ENCODE measurements around the gene TMEM151A.
"Not testable (repeated sequence)": the region's sequence is repeated elsewhere in the genome, so short reads cannot be mapped to it uniquely, and the experiment has no call there.

The TMEM151A gene

DNA sequence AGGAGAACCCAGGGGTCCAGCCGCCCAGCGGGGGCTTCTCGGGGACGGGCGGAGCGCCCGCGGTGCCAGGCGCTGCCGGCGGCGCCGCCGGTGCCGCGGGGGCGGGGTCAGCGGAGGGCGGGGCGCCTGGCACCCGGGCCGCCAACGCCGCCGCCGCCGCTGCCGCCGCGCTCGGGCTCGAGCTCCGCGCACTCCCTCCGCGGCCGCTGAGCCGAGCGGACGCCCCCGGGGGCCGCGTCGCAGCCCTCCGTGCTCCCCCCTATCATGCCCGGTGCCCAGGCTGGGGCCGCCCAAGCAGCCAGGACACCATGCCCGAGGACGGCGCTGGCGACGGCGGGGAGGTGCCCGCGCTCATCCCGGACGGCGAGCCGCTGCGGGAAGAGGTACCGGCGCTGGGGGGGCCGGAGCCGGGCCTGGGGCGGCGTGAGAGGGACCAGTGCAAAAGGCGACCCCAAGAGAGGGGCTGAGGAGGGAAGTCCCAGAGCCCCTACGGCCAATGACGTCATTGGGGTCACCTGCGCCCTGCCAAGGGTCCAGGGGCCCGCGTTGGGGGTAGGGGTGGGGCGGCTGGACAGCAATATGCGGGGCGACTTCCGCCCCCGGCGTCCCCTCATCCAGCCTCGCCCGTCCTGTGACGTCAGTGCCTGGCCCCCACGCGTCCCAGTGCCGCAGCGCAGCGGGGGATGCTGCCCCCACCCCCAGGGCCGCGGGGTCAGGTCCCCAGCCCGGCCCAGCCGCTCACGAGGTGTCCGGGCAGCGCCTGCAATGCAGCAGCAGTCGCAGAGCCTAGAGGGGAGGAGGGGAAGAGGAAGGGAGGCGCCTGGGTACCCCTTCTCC is at the start of gene TMEM151A:
TSS of gene TMEM151A (plus strand) at position 189 of the 837 bp plus-strand sequence. CDS start at position 309, 120 bp downstream.
- Mint-ChIP-seq H3K9me3 (no peaks in the 10 kb centered on the region), H3K36me3 (peaks cover 21% of the 10 kb centered on the region), H3K4me1 (peaks cover 52% of the 10 kb centered on the region), H3K27ac (peak within 1 kb of the TSS; percentile 15), H3K4me3 (peak within 1 kb of the TSS; percentile 88)
- no peak for ATAC-seq
- no peak for DNase-seq (ENCODE audit: low spot score in 2 of 2)

GRCh38 chr11:66242095-66242765 is 49.5 kb upstream of the TMEM151A start:
- DNase-seq (ENCODE audit: low spot score in 2 of 2): no peak
- H3K9me3 Mint-ChIP-seq: no peaks in the 10 kb centered on the region
- ATAC-seq: no peak
- peak overlapping the region; percentile 79 for H3K27ac Mint-ChIP-seq
- peaks cover 84% of the 10 kb centered on the region for H3K36me3 Mint-ChIP-seq
- no peaks in the 10 kb centered on the region for H3K4me1 Mint-ChIP-seq
- no peak overlapping the region for H3K4me3 Mint-ChIP-seq

DNA sequence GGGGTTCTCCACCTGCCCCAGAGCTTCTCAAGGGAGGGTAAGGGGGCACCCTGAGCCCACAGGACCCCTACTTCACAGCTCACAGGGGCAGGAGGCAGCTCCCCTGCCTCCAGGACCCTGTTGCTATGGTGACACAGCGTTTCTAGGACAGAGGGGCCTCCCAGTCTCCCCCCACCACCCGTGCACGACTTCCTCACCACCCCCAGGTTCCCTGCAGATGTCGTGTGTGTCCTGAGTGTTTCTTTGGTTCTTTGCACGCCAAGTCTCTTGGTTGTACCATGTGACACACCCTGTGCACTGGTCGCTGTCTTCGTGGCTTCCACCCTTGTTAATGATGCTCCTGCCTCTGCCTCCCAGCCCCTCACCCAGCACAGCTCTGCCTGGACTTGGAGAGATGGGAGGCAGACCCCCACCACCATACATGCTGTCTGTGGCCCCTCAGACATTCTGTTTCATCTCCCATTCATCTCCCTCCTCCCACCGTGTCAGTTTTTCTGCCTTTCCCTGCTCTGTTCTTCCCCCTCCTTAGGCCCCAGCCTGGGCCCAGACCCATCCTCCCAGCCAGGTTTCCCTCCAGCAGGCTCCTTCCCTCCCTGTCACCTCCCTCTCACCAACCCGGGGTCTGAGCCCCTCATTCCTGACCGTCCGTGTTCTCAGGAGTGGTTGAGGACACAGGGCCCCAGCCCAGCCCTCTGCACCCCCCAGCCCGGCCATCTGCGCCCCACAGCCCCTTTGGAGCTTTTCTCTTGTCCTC is 47.7 kb upstream of the TMEM151A start:
- ATAC-seq: no peak
- H3K27ac Mint-ChIP-seq: peak overlapping the region; percentile 92
- H3K4me3 Mint-ChIP-seq: no peak overlapping the region

DNA sequence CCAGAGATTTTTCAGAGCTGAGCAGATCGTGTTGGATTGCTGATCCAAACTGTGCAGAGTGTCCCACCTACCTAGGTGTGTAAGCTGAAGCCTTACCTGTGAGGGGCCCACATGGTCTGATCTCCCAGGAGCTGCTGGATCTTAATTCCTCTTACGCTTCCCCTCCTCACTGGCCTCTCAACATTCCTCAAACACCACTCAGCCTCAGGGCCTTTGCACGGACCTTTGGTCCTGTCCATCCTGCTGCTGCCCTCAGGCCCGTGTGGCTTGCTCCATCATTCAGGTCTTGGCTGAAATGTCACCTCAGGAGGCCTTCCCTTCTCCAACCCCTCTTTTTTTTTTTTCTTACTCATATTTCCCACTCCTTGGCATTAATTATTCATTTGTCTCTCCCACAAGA is 44.4 kb upstream of the TMEM151A start:
- Mint-ChIP-seq H3K27ac (peak overlapping the region; percentile 56), H3K4me3 (no peak overlapping the region), H3K9me3 (no peaks in the 10 kb centered on the region), H3K36me3 (peaks cover 45% of the 10 kb centered on the region), H3K4me1 (peaks cover 12% of the 10 kb centered on the region)
- no peak for DNase-seq (ENCODE audit: low spot score in 2 of 2)
- no peak for ATAC-seq

More for the DNA sequence above, 47.7 kb upstream of the TMEM151A start:
- DNase-seq (ENCODE audit: low spot score in 2 of 2): no peak
- Mint-ChIP-seq H3K4me1 (no peaks in the 10 kb centered on the region), H3K36me3 (peaks cover 75% of the 10 kb centered on the region), H3K9me3 (no peaks in the 10 kb centered on the region)

DNA sequence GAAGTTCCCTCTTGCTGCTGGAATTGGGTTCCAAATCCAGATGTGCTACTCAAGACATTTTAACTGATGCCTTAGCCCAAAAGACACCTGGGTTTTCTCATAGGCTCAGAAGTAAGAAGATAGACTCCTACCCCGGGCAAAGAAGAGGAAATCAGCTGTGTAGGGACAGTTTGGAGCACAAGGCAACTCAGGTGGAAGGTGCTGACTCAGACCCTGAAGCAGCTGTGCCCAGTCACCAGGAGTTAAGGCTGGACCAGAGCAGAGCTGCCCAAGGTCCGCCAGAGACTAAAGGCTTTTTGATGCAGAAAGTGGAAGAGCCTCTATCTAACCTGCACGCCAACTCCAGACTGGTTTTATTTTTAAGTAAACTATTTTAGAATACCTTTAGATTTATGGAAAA is 43.9 kb upstream of the TMEM151A start:
- Mint-ChIP-seq H3K4me3 (no peak overlapping the region), H3K4me1 (peaks cover 12% of the 10 kb centered on the region), H3K36me3 (peaks cover 45% of the 10 kb centered on the region), H3K27ac (peak overlapping the region; percentile 56), H3K9me3 (no peaks in the 10 kb centered on the region)
- no peak for DNase-seq (ENCODE audit: low spot score in 2 of 2)
- no peak for ATAC-seq

DNA sequence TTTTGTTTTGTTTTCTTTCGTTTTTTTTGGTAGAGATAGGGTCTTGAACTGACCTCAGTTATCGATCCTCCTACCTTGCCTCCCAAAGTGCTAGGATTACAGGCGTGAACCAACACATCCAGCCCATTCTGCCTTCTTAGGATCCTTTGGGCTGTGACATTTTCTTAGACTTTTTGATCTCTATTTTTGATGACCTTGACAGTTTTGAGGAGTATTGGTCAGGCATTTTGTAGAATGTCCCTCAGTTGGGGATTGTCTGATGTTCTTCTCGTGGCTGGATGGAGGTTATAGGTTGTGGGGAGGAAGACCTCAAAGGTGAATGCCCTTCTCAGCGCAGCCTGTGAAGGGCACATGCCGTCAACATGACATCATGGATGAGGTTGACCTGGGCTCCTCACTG is 42.8 kb upstream of the TMEM151A start:
- DNase-seq (ENCODE audit: low spot score in 2 of 2) (no peak), ATAC-seq (no peak)
- Mint-ChIP-seq H3K36me3 (peaks cover 44% of the 10 kb centered on the region), H3K4me3 (no peak overlapping the region), H3K4me1 (peaks cover 18% of the 10 kb centered on the region), H3K9me3 (no peaks in the 10 kb centered on the region), H3K27ac (peak overlapping the region; percentile 53)

- peak; percentile 37 for ATAC-seq
- peak overlapping the region; percentile 47 for H3K27ac Mint-ChIP-seq
Measured at GRCh38 chr11:66251809-66252208, 39.9 kb upstream of the TMEM151A start.

GRCh38 chr11:66253081-66253480 is 38.6 kb upstream of the TMEM151A start:
- peaks cover 28% of the 10 kb centered on the region for H3K36me3 Mint-ChIP-seq
- DNase-seq (ENCODE audit: low spot score in 2 of 2); H3K9me3 Mint-ChIP-seq; ATAC-seq; H3K4me3 Mint-ChIP-seq: not testable (repeated sequence)
- peaks cover 31% of the 10 kb centered on the region for H3K4me1 Mint-ChIP-seq
- peak overlapping the region; percentile 47 for H3K27ac Mint-ChIP-seq

More at GRCh38 chr11:66251809-66252208, 39.9 kb upstream of the TMEM151A start:
- Mint-ChIP-seq H3K9me3 (no peaks in the 10 kb centered on the region), H3K4me1 (peaks cover 28% of the 10 kb centered on the region), H3K4me3 (no peak overlapping the region), H3K36me3 (peaks cover 29% of the 10 kb centered on the region)
- no peak for DNase-seq (ENCODE audit: low spot score in 2 of 2)

GRCh38 chr11:66258473-66258893 is 33.2 kb upstream of the TMEM151A start:
- no peaks in the 10 kb centered on the region for H3K9me3 Mint-ChIP-seq
- peaks cover 33% of the 10 kb centered on the region for H3K4me1 Mint-ChIP-seq
- H3K27ac Mint-ChIP-seq: peak overlapping the region; percentile 96
- H3K36me3 Mint-ChIP-seq: peaks cover 56% of the 10 kb centered on the region
- H3K4me3 Mint-ChIP-seq: peak overlapping the region; percentile 87
- DNase-seq (ENCODE audit: low spot score in 2 of 2) (no peak), ATAC-seq (peak; percentile 2)

- Mint-ChIP-seq H3K9me3 (no peaks in the 10 kb centered on the region), H3K27ac (peak overlapping the region; percentile 96), H3K36me3 (peaks cover 55% of the 10 kb centered on the region), H3K4me1 (peaks cover 30% of the 10 kb centered on the region), H3K4me3 (peak overlapping the region; percentile 87)
- DNase-seq (ENCODE audit: low spot score in 2 of 2) (no peak), ATAC-seq (no peak)
Measured at GRCh38 chr11:66259225-66259624, 32.5 kb upstream of the TMEM151A start.

GRCh38 chr11:66259956-66260355 is 31.7 kb upstream of the TMEM151A start:
- peak overlapping the region; percentile 96 for H3K27ac Mint-ChIP-seq

DNA sequence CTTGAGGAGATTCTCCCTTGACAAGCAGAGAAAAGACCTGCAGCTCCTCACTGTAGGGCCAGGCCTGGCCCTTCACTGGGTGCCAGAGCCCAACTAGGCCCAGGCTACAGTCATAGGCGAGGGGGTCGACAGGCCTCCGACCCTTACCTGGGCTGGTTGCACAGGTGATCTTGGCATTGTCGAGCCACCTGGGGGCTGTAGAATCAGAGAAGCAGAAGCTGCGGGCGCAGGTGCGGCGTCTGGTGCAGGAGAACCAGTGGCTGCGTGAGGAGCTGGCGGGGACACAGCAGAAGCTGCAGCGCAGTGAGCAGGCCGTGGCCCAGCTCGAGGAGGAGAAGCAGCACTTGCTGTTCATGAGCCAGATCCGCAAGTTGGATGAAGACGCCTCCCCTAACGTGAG is 30.1 kb upstream of the TMEM151A start:
- H3K36me3 Mint-ChIP-seq: peaks cover 53% of the 10 kb centered on the region
- peaks cover 22% of the 10 kb centered on the region for H3K4me1 Mint-ChIP-seq
- no peak overlapping the region for H3K4me3 Mint-ChIP-seq
- DNase-seq (ENCODE audit: low spot score in 2 of 2): no peak
- H3K27ac Mint-ChIP-seq: no peak overlapping the region
- ATAC-seq: no peak
- no peaks in the 10 kb centered on the region for H3K9me3 Mint-ChIP-seq

More at GRCh38 chr11:66259956-66260355, 31.7 kb upstream of the TMEM151A start:
- Mint-ChIP-seq H3K36me3 (peaks cover 55% of the 10 kb centered on the region), H3K4me3 (peak overlapping the region; percentile 87), H3K9me3 (no peaks in the 10 kb centered on the region), H3K4me1 (peaks cover 30% of the 10 kb centered on the region)
- DNase-seq (ENCODE audit: low spot score in 2 of 2) (no peak), ATAC-seq (no peak)

DNA sequence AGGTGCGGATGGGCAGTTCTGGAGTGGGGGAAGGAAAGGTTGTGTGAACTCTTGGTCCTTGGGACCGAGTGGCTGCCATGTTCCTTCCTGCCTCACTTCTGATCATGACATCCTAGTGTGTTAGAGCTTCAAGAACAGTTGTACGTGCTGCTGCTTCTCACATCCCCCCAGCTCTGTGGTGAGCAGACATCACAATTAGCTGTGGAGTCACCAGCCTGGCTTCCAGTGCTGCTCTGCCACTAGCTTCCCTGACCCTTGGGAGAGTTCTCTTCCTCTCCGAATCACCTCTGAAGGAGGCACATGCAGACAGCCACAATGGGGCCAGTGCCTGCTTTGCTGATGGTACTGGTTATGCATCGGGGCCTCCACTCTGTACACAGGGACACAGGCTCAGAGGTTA is 29.5 kb upstream of the TMEM151A start:
- H3K4me3 Mint-ChIP-seq: no peak overlapping the region
- DNase-seq (ENCODE audit: low spot score in 2 of 2) (no peak), ATAC-seq (no peak)
- peaks cover 22% of the 10 kb centered on the region for H3K4me1 Mint-ChIP-seq
- H3K36me3 Mint-ChIP-seq: peaks cover 52% of the 10 kb centered on the region
- H3K27ac Mint-ChIP-seq: no peak overlapping the region
- H3K9me3 Mint-ChIP-seq: no peaks in the 10 kb centered on the region

- H3K4me3 Mint-ChIP-seq: no peak overlapping the region
- no peaks in the 10 kb centered on the region for H3K9me3 Mint-ChIP-seq
- H3K36me3 Mint-ChIP-seq: peaks cover 52% of the 10 kb centered on the region
- peaks cover 27% of the 10 kb centered on the region for H3K4me1 Mint-ChIP-seq
- no peak for DNase-seq (ENCODE audit: low spot score in 2 of 2)
- H3K27ac Mint-ChIP-seq: peak overlapping the region; percentile 10
- ATAC-seq: no peak
Measured at GRCh38 chr11:66262696-66263095, 29.0 kb upstream of the TMEM151A start.

GRCh38 chr11:66263231-66263630 is 28.5 kb upstream of the TMEM151A start:
- Mint-ChIP-seq H3K4me3 (no peak overlapping the region), H3K4me1 (peaks cover 32% of the 10 kb centered on the region), H3K9me3 (no peaks in the 10 kb centered on the region), H3K27ac (peak overlapping the region; percentile 10), H3K36me3 (peaks cover 55% of the 10 kb centered on the region)
- ATAC-seq: no peak
- no peak for DNase-seq (ENCODE audit: low spot score in 2 of 2)

All from stimulated activated effector memory CD8-positive, alpha-beta T cell treated with anti-CD3 and anti-CD28 coated beads, Interleukin-12 subunit alpha, Interleukin-12 subunit beta, amount 100 ng/mL, for 72 hours (primary cell).